OCI-LY1 (cell line): ENCODE results near the gene CLCN6.

Source experiments
- H2AFZ ChIP-seq: fragments of 200-600 bp; sonication (generic), shearing (Covaris generic); 2 replicates; pipeline ENCODE4 v1.6.0; 2014; ENCODE audit warnings: antibody characterized with exemption, mild to moderate bottlenecking, low read length
- H3F3A ChIP-seq: fragments of 200-600 bp; sonication (generic), shearing (Covaris generic); 2 replicates; pipeline ENCODE4 v1.6.0; 2014; ENCODE audit warnings: mild to moderate bottlenecking, antibody characterized with exemption, low read length, moderate library complexity; ENCODE audit not compliant: insufficient read depth
- H3K27ac ChIP-seq: fragments of 200-600 bp; sonication (generic); 2 replicates; pipeline ENCODE4 v1.5.1; 2014; ENCODE audit warnings: low read length, mixed run types, mild to moderate bottlenecking, low read depth; ENCODE audit not compliant: poor library complexity, severe bottlenecking
- H3K27me3 ChIP-seq: fragments of 200-600 bp; sonication (generic); 2 replicates; pipeline ENCODE4 v1.6.0; 2014; ENCODE audit warnings: antibody characterized with exemption, mild to moderate bottlenecking, low read length, moderate library complexity; ENCODE audit not compliant: insufficient read depth
- H3K36me3 ChIP-seq: fragments of 200-600 bp; sonication (generic); 2 replicates; pipeline ENCODE4 v1.6.1; 2014; ENCODE audit warnings: mild to moderate bottlenecking, antibody characterized with exemption, low read length, moderate library complexity, mixed read lengths; ENCODE audit not compliant: insufficient read depth
- H3K4me1 ChIP-seq: fragments of 200-600 bp; sonication (generic); 2 replicates; pipeline ENCODE4 v1.5.1; 2014; ENCODE audit warnings: mild to moderate bottlenecking, low read length, moderate library complexity; ENCODE audit not compliant: insufficient read depth, severe bottlenecking
- H3K4me2 ChIP-seq: fragments of 200-600 bp; sonication (generic), shearing (Covaris generic); 2 replicates; pipeline ENCODE4 v1.6.1; 2014; ENCODE audit warnings: low read length
- H3K4me3 ChIP-seq: fragments of 200-600 bp; sonication (generic); 2 replicates; pipeline ENCODE4 v1.5.1; 2014; ENCODE audit warnings: low read length, low read depth, mild to moderate bottlenecking, mixed read lengths; ENCODE audit not compliant: poor library complexity, severe bottlenecking
- H3K79me2 ChIP-seq: fragments of 200-600 bp; shearing (Covaris generic); 2 replicates; pipeline ENCODE4 v1.6.1; 2016; ENCODE audit warnings: mixed run types, low read length, mixed read lengths; ENCODE audit not compliant: insufficient read depth
- H3K9ac ChIP-seq: fragments of 200-600 bp; sonication (generic), shearing (Covaris generic); 2 replicates; pipeline ENCODE4 v1.6.1; 2014; ENCODE audit warnings: mild to moderate bottlenecking, low read length, mixed read lengths
- H3K9me2 ChIP-seq: fragments of 200-600 bp; sonication (generic), shearing (Covaris generic); 2 replicates; pipeline ENCODE4 v1.6.1; 2014; ENCODE audit warnings: low read depth, mild to moderate bottlenecking, low read length, mixed read lengths
- H3K9me3 ChIP-seq: fragments of 200-600 bp; shearing (Covaris generic); 2 replicates; pipeline ENCODE4 v1.6.1; 2014; ENCODE audit warnings: low read length, mixed read lengths
- H4K20me1 ChIP-seq: fragments of 200-600 bp; sonication (generic), shearing (Covaris generic); 2 replicates; pipeline ENCODE4 v1.6.0; 2016; ENCODE audit warnings: mild to moderate bottlenecking, low read length; ENCODE audit not compliant: insufficient read depth
- EZH2 ChIP-seq: fragments of 200-600 bp; sonication (generic), shearing (Covaris generic); IDR thresholded peaks from 2 replicates; pipeline ENCODE4 v1.8.0; 2017; ENCODE audit warnings: borderline replicate concordance, mixed run types, mild to moderate bottlenecking, antibody characterized with exemption, low read length, moderate library complexity, mixed read lengths
- TF ChIP-seq, protein P1 (sequence below): fragments of 200-600 bp; sonication (generic), shearing (Covaris generic); IDR thresholded peaks from 2 replicates; pipeline ENCODE4 v1.5.1; 2017; ENCODE audit warnings: mild to moderate bottlenecking, antibody characterized with exemption, low read length, moderate library complexity, mixed read lengths

CLCN6 gene

DNA sequence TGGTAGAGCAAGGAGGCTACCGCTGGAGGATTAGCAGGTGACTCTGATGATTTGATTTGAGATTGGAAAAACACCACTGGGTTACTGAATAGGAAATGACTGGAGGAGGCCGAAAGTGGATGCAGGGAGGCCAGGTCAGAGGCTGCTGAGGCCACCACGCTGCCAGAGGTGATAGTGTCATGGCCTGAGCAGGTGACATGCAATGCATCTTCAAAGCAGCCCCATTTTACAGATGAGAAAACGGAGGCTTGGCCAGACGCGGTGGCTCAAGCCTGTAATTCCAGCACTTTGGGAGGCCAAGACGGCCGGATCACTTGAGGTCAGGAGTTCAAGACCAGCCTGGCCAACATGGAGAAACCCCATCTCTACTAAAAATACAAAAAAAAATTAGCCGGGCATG is 31.2 kb upstream of the CLCN6 start:
- no peaks in the 10 kb centered on the region for H3K9me3 ChIP-seq
- no peak for TF ChIP-seq EZH2
- no peak overlapping the region for H3K4me3 ChIP-seq

DNA sequence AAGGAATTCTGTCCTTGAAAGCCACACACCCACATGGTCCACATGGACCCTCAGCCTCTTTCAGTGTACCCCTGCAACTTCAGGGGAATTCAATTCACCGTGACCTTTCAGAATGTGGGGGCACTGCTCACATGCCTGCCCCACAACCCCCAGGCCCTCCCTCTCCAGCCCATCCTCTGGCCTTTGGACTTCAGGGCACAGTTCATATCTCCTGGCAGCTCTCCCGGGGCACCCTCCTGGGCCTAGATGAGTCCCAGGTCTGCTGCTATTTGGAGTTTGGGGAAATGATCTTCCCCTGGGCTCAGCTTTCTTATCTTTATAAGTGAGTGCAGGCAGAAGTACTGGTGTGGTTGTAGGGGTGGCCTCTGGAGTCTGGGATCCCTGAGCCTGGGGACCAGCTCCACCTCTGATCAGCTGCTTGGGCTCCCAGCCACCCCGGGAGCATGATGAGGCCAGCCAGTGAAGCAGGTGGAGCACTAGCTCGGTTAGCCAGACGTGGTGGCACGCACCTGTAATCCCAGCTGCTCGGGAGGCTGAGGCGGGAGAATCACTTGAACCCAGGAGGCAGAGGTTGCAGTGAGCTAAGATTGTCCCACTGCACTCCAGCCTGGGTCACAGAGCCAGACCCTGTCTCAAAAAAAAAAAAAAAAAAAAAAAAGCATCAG is 28.2 kb upstream of the CLCN6 start:
- Histone ChIP-seq H2AFZ (no peak overlapping the region), H3K27me3 (no peaks in the 10 kb centered on the region), H3K4me2 (no peak overlapping the region), H3K27ac (no peak overlapping the region), H3K9me2 (no peaks in the 10 kb centered on the region), H3K4me3 (no peak overlapping the region), H3F3A (no peaks in the 10 kb centered on the region), H3K79me2 (no peaks in the 10 kb centered on the region), H3K36me3 (no peaks in the 10 kb centered on the region), H3K4me1 (no peaks in the 10 kb centered on the region), H3K9ac (no peak overlapping the region), H4K20me1 (no peaks in the 10 kb centered on the region), H3K9me3 (no peaks in the 10 kb centered on the region)
- TF ChIP-seq, protein P1, sequence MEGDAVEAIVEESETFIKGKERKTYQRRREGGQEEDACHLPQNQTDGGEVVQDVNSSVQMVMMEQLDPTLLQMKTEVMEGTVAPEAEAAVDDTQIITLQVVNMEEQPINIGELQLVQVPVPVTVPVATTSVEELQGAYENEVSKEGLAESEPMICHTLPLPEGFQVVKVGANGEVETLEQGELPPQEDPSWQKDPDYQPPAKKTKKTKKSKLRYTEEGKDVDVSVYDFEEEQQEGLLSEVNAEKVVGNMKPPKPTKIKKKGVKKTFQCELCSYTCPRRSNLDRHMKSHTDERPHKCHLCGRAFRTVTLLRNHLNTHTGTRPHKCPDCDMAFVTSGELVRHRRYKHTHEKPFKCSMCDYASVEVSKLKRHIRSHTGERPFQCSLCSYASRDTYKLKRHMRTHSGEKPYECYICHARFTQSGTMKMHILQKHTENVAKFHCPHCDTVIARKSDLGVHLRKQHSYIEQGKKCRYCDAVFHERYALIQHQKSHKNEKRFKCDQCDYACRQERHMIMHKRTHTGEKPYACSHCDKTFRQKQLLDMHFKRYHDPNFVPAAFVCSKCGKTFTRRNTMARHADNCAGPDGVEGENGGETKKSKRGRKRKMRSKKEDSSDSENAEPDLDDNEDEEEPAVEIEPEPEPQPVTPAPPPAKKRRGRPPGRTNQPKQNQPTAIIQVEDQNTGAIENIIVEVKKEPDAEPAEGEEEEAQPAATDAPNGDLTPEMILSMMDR = no peak
- no peak for TF ChIP-seq EZH2

More for the DNA sequence above, 31.2 kb upstream of the CLCN6 start:
- peaks cover 5% of the 10 kb centered on the region for H3K4me1 ChIP-seq
- H3F3A ChIP-seq = no peaks in the 10 kb centered on the region
- no peaks in the 10 kb centered on the region for H3K27me3 ChIP-seq
- H3K9me2 ChIP-seq = no peaks in the 10 kb centered on the region
- no peak overlapping the region for H3K27ac ChIP-seq
- H2AFZ ChIP-seq = no peak overlapping the region
- no peak overlapping the region for H3K4me2 ChIP-seq
- no peaks in the 10 kb centered on the region for H3K36me3 ChIP-seq
- no peak overlapping the region for H3K9ac ChIP-seq
- H3K79me2 ChIP-seq = no peaks in the 10 kb centered on the region
- no peaks in the 10 kb centered on the region for H4K20me1 ChIP-seq

DNA sequence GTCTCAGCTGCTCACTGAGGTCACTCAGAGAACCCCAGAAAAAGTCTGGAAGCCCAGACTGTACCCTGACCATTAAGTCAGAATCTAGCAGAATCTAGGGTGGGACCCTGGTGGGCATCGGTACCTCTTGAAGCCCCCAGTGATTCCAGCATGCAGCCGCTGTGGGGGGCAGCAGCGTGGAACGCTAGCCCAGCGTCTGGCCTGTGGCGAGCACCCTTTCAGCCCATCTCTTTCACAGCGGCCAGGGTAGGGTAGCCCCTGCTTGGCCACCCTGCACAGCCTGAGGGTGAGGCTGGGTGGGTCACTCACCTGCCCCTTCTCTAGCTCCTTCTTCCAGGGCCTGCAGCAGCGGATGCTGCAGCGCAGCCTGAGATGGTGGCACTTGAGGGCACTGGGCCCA is 27.7 kb upstream of the CLCN6 start:
- TF ChIP-seq EZH2 = no peak
- TF ChIP-seq, protein P1 = no peak
- no peak overlapping the region for H2AFZ ChIP-seq

More for the DNA sequence above, 27.7 kb upstream of the CLCN6 start:
- H3K4me3 ChIP-seq = no peak overlapping the region
- no peaks in the 10 kb centered on the region for H3K9me2 ChIP-seq
- H4K20me1 ChIP-seq = no peaks in the 10 kb centered on the region
- H3K79me2 ChIP-seq = no peaks in the 10 kb centered on the region
- H3F3A ChIP-seq = no peaks in the 10 kb centered on the region
- H3K36me3 ChIP-seq = no peaks in the 10 kb centered on the region
- H3K9ac ChIP-seq = no peak overlapping the region
- H3K9me3 ChIP-seq = no peaks in the 10 kb centered on the region
- H3K27ac ChIP-seq = no peak overlapping the region
- no peak overlapping the region for H3K4me2 ChIP-seq
- H3K4me1 ChIP-seq = peaks cover under 1% of the 10 kb centered on the region
- H3K27me3 ChIP-seq = no peaks in the 10 kb centered on the region
